GM10248 (cell line): ENCODE data around the gene BICD2.

Source experiments
- CTCF ChIA-PET: fragments of 300-600 bp; sonication (Branson Sonifier 250); formaldehyde crosslinking; extraction: SDS; loops from one replicate; lab custom pipeline; 2021; ENCODE audit warnings: antibody characterized with exemption; lab: Yijun Ruan, JAX
- POLR2A ChIA-PET: fragments of 350-650 bp; sonication (Branson Sonifier 250); formaldehyde crosslinking; extraction: SDS; loops from one replicate; lab custom pipeline; 2020; ENCODE audit warnings: antibody characterized with exemption; lab: Yijun Ruan, JAX
- DNase-seq: peaks from one replicate; pipeline ENCODE4 v3.0.0; 2012; ENCODE audit errors: extremely low spot score
- CTCF ChIP-seq: IDR thresholded peaks from 2 replicates; pipeline ENCODE4 v1.5.1; 2012; ENCODE audit warnings: mild to moderate bottlenecking, low read depth; ENCODE audit errors: extremely low read depth, missing control alignments, control extremely low read depth

Gene BICD2

GRCh38 chr9:92740446-92740961 lies 24.1 kb downstream of the BICD2 start:
- ChIA-PET POLR2A (no interaction called here), CTCF (interaction anchor here (1.1 to 4.7 kb wide), 3 partner anchors 9 to 25 kb away, joined by 4 to 16 read pairs (median 14); no protein-coding TSS in a partner anchor)
- DNase-seq, result no peak
- no peak for TF ChIP-seq CTCF

- DNase-seq, result no peak
- ChIA-PET CTCF (interaction anchor here (1.1 to 4.7 kb wide), 3 partner anchors 8 to 25 kb away, joined by 4 to 16 read pairs (median 14); no protein-coding TSS in a partner anchor), POLR2A (no interaction called here)
- no peak for TF ChIP-seq CTCF
Observed at GRCh38 chr9:92740009-92740408, 24.6 kb downstream of the BICD2 start.

GRCh38 chr9:92739346-92739970 lies 25.2 kb downstream of the BICD2 start:
- ChIA-PET CTCF (interaction anchor here (2.8 to 4.7 kb wide), 2 partner anchors 10 to 24 kb away, joined by 14 to 16 read pairs; no protein-coding TSS in a partner anchor), POLR2A (no interaction called here)
- no peak for DNase-seq
- no peak for TF ChIP-seq CTCF

GRCh38 chr9:92738661-92739081 lies 26.0 kb downstream of the BICD2 start:
- TF ChIP-seq CTCF, result no peak
- POLR2A ChIA-PET, result no interaction called here
- DNase-seq, result no peak
- CTCF ChIA-PET, result interaction anchor here (2.3 to 4.7 kb wide), 3 partner anchors 8 to 23 kb away, joined by 5 to 16 read pairs (median 14); no protein-coding TSS in a partner anchor

- POLR2A ChIA-PET, result interaction anchor here (0.5 kb wide), 1 partner anchor 20 kb away, joined by 4 read pairs; no protein-coding TSS in a partner anchor
- no peak for TF ChIP-seq CTCF
Observed at GRCh38 chr9:92737611-92738299, 26.9 kb downstream of the BICD2 start.

GRCh38 chr9:92737216-92737606 lies 27.4 kb downstream of the BICD2 start:
- DNase-seq, result no peak
- TF ChIP-seq CTCF, result no peak
- ChIA-PET POLR2A (interaction anchor here (0.5 kb wide), 1 partner anchor 20 kb away, joined by 4 read pairs; no protein-coding TSS in a partner anchor), CTCF (interaction anchor here (1.0 to 6.6 kb wide), 8 partner anchors 8 to 53 kb away, joined by 3 to 45 read pairs (median 5); partner anchors contain the start of gene BICD2)

More at GRCh38 chr9:92737611-92738299, 26.9 kb downstream of the BICD2 start:
- CTCF ChIA-PET, result interaction anchor here (1.0 to 6.6 kb wide), 8 partner anchors 7 to 53 kb away, joined by 3 to 45 read pairs (median 5); partner anchors contain the start of gene BICD2
- DNase-seq, result no peak
